VCaP (cell line): ENCODE measurements around the gene COL18A1.
"Not testable (repeated sequence)": the region's sequence is repeated elsewhere in the genome, so short reads cannot be mapped to it uniquely, and the experiment has no call there.

ENCODE experiments used
- H3K27ac ChIP-seq: fragments of 450-650 bp; 2 replicates; pipeline ENCODE4 v1.5.1; 2017
- TF ChIP-seq, protein P1 (sequence below): fragments of 450-650 bp; conservative IDR thresholded peaks from 2 replicates; pipeline ENCODE4 v1.5.1; 2017; ENCODE audit warnings: mild to moderate bottlenecking, moderate library complexity

Gene COL18A1

DNA sequence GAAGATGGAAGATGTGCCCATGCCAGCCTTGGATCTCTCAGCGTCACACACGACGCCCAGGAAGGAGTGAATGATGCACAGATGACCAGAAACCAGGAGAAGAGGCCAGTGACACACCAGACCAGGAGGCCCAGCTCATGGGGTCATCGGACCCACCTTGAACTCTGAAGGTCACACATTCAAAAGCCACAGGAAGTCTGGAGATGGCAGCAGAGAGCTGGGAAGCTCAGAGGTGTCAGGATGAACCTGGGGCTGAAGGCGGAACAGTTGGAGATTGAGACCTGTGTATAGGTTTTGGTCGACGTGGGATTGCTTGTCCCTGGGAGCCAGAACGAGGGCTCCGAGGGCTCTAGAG lies 93.7 kb downstream of the COL18A1 start:
- TF ChIP-seq, protein P1, sequence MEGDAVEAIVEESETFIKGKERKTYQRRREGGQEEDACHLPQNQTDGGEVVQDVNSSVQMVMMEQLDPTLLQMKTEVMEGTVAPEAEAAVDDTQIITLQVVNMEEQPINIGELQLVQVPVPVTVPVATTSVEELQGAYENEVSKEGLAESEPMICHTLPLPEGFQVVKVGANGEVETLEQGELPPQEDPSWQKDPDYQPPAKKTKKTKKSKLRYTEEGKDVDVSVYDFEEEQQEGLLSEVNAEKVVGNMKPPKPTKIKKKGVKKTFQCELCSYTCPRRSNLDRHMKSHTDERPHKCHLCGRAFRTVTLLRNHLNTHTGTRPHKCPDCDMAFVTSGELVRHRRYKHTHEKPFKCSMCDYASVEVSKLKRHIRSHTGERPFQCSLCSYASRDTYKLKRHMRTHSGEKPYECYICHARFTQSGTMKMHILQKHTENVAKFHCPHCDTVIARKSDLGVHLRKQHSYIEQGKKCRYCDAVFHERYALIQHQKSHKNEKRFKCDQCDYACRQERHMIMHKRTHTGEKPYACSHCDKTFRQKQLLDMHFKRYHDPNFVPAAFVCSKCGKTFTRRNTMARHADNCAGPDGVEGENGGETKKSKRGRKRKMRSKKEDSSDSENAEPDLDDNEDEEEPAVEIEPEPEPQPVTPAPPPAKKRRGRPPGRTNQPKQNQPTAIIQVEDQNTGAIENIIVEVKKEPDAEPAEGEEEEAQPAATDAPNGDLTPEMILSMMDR, result no peak
- no peak overlapping the region for H3K27ac ChIP-seq

DNA sequence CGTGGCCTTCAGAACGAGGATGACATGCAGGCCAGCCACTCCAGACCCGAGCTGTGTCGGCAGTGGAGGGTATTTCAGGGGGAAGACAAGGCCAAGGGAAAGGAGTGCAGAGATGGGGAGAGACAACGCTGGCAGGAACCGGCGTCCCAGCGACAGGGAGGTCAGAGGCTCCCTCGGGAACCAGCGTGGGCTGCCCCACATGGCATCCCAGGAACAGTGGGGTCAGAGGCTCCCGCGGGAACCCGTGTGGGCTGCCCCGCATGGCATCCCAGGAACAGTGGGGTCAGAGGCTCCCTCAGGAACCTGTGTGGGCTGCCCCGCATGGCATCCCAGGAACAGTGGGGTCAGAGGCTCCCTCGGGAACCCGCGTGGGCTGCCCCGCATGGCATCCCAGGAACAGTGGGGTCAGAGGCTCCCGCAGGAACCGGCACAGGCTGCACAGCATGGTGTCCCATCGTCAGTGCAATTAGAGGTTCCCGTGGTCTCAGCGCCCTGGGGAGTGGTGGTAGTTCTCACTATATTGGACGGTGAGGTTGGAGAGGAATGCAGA lies 94.3 kb downstream of the COL18A1 start:
- TF ChIP-seq, protein P1, result no peak
- no peak overlapping the region for H3K27ac ChIP-seq

DNA sequence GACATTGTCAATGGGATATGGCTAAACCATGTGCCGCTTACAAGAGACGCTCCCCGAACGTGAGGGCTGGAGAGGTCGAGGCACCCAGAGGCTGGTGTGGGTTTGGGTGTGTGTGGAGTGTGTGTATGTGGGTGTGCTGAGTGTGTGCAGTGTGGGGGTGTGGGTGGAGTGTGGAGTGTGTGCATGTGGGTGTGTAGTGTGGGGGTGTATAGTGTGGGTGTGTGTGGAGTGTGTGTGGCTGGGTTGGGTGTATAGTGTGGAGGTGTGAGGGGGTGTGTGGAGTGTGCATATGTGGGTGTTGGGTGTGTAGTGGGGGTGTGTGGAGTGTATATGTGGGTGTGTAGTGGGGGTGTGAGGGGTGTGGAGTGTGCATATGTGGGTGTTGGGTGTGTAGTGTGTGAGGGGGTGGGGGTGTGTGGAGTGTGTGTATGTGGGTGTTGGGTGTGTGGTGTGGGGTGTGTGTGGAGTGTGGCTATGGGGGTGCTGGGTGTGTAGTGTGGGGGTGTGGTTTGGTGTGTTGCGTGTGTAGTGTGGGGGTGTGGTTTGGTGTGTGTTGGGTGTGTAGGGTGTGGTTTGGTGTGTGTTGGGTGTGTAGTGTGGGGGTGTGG lies 95.1 kb downstream of the COL18A1 start:
- TF ChIP-seq, protein P1, result no peak
- no peak overlapping the region for H3K27ac ChIP-seq

DNA sequence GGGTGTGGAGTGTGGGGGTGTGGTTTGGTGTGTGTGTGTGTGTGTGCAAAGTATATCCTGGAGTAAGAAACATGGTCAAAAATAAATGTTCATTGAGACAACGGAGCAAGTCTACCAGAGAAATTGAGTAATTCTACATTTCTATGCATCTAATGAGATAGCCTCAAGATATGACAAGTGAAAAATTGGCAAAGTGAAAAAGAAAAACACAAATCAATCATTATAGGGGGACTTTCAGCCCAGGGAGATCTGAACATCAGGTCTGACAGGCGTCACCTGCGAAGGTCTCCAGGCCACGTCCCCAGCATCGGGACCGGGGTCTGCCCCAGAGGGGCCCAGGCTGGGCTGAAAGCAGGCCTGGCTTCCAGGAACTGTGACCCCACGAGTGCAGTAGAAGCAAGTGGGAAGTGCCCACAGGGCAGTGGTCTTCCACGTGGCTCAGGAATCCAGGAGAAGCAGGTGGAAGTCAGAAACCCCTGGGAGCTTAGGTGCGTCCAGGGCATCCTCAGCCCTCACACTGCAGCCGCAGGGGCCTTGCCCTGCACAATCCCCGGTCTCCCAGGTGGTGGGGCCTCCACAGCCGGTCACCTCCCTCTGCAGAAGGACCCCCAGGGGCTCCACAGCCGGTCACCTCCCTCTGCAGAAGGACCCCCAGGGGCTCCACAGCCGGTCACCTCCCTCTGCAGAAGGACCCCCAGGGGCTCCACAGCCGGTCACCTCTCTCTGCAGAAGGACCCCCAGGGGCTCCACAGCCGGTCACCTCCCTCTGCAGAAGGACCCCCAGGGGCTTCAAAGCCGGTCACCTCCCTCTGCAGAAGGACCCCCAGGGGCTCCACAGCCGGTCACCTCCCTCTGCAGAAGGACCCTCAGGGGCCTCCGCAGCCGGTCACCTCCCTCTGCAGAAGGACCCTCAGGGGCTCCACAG lies 96.4 kb downstream of the COL18A1 start:
- H3K27ac ChIP-seq, result not testable (repeated sequence)

GRCh38 chr21:45502006-45502345 lies 97.0 kb downstream of the COL18A1 start:
- no peak overlapping the region for H3K27ac ChIP-seq
- TF ChIP-seq, protein P1, result no peak

- TF ChIP-seq, protein P1, result no peak
- no peak overlapping the region for H3K27ac ChIP-seq
Measured at GRCh38 chr21:45502600-45502999, 97.6 kb downstream of the COL18A1 start.

- not testable (repeated sequence) for H3K27ac ChIP-seq
Measured at GRCh38 chr21:45503226-45503625, 98.3 kb downstream of the COL18A1 start.

- H3K27ac ChIP-seq, result no peak overlapping the region
- TF ChIP-seq, protein P1, result no peak
Measured at GRCh38 chr21:45504021-45504515, 99.1 kb downstream of the COL18A1 start.
